Measurements from ENCODE around the gene RGS3.

RGS3 gene

DNA sequence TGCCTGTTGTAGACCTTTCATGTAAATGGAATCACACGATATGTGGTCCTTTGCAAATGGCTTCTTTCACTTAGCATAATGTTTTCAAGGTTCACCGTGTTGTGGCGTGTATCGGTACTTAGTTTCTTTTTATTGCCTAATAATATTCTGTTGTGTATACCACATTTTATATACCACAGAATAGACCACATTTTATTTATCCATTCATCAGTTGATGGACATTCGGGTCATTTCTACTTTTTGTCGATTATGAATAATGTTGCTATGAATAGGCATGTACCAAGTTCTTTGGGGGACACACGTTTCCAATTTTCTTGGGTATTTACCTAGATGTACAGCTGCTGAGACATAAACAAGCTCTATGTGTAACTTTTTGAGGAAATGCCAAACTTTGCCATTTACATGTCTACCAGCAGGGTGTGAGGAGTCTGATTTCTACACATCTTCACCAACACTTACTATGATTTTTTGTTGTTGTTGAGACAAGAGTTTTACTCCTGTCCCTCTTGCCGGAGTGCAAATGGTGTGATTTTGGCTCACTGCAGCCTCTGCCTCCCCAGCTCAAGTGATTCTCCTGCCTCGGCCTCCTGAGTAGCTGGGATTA is 144.7 kb downstream of the RGS3 start:
- Histone ChIP-seq H3K9ac (ENCODE audit: low read length) (no peak overlapping the region), H3K36me3 (ENCODE audit: insufficient read depth, low read length) (no peaks in the 10 kb centered on the region), H3K4me3 (ENCODE audit: low read depth in 1 of 2, low read length in 2 of 2) (no peak overlapping the region), H3K27me3 (ENCODE audit: control insufficient read depth in 1 of 2, insufficient read depth in 2 of 2, low read length in 2 of 2) (no peaks in the 10 kb centered on the region), H3K27ac (ENCODE audit: low read depth, low read length) (no peak overlapping the region), H3K9me3 (ENCODE audit: low read length) (no peaks in the 10 kb centered on the region), H3K4me1 (ENCODE audit: insufficient read depth, low read length) (peaks cover 14% of the 10 kb centered on the region)

DNA sequence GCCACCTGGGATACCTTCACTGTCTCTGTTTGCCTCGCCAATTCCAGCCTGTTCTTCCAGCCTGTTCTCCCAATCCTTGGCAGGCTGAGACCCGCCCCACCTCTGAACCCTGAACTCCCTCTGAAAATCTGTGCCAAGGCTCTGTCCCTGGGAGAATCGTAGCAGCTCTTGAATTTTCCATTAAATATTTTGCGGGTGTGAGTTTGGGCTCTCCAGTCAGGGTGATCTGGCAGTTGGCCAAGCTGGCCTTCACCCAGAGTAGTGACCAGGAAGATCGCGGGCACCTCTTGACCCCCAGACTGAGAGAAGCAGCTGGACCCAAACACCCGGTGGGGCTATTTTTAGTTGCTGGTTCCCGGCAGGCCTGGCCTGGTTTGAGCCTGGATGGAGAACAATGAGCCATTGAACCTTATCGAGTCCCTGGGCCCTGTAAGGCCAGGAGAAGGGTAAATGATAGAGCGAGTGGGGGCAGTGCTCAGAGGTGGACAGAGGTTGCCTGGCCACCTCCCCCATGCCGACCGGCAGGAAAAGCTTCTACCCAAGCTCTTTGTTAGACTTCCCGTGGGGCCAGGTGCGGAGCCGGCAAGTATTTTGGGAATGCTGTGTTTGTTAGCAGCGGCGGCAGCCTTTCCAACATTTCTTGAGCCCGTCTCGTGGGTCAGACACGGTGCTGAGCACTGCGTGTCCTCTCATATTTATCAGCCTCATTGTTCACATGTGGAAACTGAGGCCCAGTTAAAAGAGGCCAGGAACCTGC is 146.2 kb downstream of the RGS3 start:
- Histone ChIP-seq H3K9me3 (ENCODE audit: low read length) (no peaks in the 10 kb centered on the region), H3K4me3 (ENCODE audit: low read depth in 1 of 2, low read length in 2 of 2) (no peak overlapping the region), H3K9ac (ENCODE audit: low read length) (no peak overlapping the region), H3K36me3 (ENCODE audit: insufficient read depth, low read length) (no peaks in the 10 kb centered on the region), H3K4me1 (ENCODE audit: insufficient read depth, low read length) (peaks cover 18% of the 10 kb centered on the region), H3K27me3 (ENCODE audit: control insufficient read depth in 1 of 2, insufficient read depth in 2 of 2, low read length in 2 of 2) (no peaks in the 10 kb centered on the region), H3K27ac (ENCODE audit: low read depth, low read length) (no peak overlapping the region)

DNA sequence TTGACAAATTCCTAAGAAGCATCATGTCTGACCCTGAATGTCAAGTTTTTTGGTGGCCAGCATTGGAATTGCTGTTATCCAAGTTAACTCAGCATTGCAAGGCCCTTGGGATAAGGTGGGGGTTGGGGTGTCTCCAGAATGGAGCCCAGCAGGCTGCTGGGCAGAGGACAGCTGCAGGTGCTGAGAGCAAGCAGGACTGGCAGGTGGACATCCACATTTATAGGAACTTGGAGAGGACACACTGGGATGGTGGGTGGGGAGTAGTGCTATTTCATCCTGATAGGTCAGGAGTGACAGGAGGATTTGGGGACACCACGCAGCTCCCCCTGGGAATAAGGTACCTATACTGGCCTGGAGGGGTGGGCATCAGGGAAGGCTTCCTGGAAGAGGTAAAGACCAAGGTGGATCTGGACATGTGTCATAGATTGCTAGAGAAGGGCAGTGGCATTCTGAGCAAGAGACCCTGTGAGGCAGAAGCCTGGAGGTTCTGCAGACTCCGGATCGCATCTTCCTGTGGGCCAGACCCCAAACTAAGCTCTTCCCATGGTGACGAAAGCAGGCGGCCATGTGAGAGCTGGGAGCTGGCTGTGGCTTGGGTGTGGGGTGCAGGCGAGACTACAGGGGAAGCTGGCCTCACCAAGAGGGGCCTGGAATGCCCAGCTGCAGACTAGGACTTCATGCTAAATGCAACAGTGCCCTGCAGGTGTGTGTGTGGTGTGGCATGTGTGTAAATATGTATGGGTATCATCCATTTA is 148.1 kb downstream of the RGS3 start:
- H3K9me3 ChIP-seq (ENCODE audit: low read length): no peaks in the 10 kb centered on the region
- no peak overlapping the region for H3K9ac ChIP-seq (ENCODE audit: low read length)
- H3K27ac ChIP-seq (ENCODE audit: low read depth, low read length): no peak overlapping the region
- no peak overlapping the region for H3K4me3 ChIP-seq (ENCODE audit: low read depth in 1 of 2, low read length in 2 of 2)
- peaks cover 34% of the 10 kb centered on the region for H3K4me1 ChIP-seq (ENCODE audit: insufficient read depth, low read length)
- H3K36me3 ChIP-seq (ENCODE audit: insufficient read depth, low read length): no peaks in the 10 kb centered on the region
- no peaks in the 10 kb centered on the region for H3K27me3 ChIP-seq (ENCODE audit: control insufficient read depth in 1 of 2, insufficient read depth in 2 of 2, low read length in 2 of 2)

DNA sequence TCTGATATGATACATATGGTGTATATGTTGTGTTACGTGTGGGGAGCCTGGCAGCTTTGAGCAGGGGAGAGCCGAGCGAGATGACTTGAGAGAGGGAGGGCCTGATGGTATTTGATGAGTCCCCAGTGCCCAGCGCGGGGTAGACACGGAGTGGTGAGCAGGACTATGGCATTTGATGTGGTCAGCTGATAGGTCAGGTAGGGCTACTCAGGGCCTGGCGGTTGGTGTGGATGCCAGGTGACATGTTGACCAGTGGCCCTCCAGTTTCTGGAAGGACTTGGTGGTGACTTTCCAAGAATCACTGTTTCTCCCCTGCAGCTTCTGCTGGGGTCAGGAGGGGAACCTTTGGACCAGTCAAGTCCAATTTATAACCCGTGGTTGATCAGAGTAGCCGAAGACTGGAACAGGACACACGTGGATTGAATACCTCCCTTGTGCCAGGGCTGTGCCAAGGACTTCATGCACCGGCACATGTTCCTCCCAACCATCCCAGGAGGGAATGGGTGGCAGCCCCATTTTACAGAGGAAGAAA is 148.8 kb downstream of the RGS3 start:
- no peaks in the 10 kb centered on the region for H3K9me3 ChIP-seq (ENCODE audit: low read length)
- H3K27ac ChIP-seq (ENCODE audit: low read depth, low read length): no peak overlapping the region
- H3K36me3 ChIP-seq (ENCODE audit: insufficient read depth, low read length): no peaks in the 10 kb centered on the region
- H3K4me1 ChIP-seq (ENCODE audit: insufficient read depth, low read length): peaks cover 36% of the 10 kb centered on the region
- no peak overlapping the region for H3K9ac ChIP-seq (ENCODE audit: low read length)
- no peak overlapping the region for H3K4me3 ChIP-seq (ENCODE audit: low read depth in 1 of 2, low read length in 2 of 2)
- H3K27me3 ChIP-seq (ENCODE audit: control insufficient read depth in 1 of 2, insufficient read depth in 2 of 2, low read length in 2 of 2): no peaks in the 10 kb centered on the region

DNA sequence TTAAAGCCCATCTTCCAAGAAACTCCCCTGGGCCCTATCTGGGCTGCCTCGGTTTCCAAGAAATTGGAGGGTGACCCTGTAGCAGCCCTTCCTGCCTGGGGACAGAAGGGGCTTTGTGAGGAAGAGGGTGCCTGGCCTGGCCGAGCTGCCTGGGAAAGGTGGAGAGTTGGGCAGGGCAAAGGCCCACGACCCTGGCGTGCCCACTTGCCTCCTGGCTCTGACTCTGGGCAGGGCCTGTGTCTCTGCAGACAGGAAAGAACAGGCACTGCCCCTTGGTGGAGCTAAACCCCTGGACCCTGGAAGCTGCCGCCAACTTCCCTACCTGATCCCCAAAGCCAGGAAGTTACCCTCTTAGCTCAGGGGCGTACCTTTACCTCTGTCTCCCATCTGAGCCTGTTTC is 149.3 kb downstream of the RGS3 start:
- no peaks in the 10 kb centered on the region for H3K36me3 ChIP-seq (ENCODE audit: insufficient read depth, low read length)
- H3K27ac ChIP-seq (ENCODE audit: low read depth, low read length): no peak overlapping the region
- no peaks in the 10 kb centered on the region for H3K9me3 ChIP-seq (ENCODE audit: low read length)
- peaks cover 36% of the 10 kb centered on the region for H3K4me1 ChIP-seq (ENCODE audit: insufficient read depth, low read length)
- no peak overlapping the region for H3K4me3 ChIP-seq (ENCODE audit: low read depth in 1 of 2, low read length in 2 of 2)
- no peaks in the 10 kb centered on the region for H3K27me3 ChIP-seq (ENCODE audit: control insufficient read depth in 1 of 2, insufficient read depth in 2 of 2, low read length in 2 of 2)
- no peak overlapping the region for H3K9ac ChIP-seq (ENCODE audit: low read length)

DNA sequence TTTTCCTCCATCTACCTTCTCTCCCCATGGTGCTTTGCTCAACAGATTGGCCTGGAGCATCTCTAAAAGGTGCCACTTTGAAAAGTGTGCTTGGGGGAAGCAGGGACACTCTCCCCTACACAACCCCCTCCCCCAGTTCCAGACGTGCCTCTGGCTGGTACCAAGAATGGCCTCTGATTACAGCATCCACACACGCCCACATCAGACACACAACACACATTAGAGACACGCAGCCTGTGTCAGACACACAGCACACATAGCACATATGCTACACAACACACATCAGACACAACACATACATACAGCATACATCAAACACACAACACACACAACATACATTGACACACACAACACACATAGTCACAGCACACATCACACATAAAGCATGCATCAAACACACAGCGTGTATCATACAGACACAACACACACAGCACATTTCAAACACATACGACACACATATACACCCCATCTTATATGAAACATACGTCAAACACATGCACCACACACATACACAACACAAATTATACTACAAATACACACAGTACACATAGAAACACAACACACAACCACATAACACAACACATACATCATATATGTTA is 150.4 kb downstream of the RGS3 start:
- Histone ChIP-seq H3K9me3 (ENCODE audit: low read length) (no peaks in the 10 kb centered on the region), H3K4me3 (ENCODE audit: low read depth in 1 of 2, low read length in 2 of 2) (no peak overlapping the region), H3K36me3 (ENCODE audit: insufficient read depth, low read length) (no peaks in the 10 kb centered on the region), H3K27me3 (ENCODE audit: control insufficient read depth in 1 of 2, insufficient read depth in 2 of 2, low read length in 2 of 2) (no peaks in the 10 kb centered on the region), H3K27ac (ENCODE audit: low read depth, low read length) (no peak overlapping the region), H3K9ac (ENCODE audit: low read length) (no peak overlapping the region), H3K4me1 (ENCODE audit: insufficient read depth, low read length) (peaks cover 36% of the 10 kb centered on the region)

DNA sequence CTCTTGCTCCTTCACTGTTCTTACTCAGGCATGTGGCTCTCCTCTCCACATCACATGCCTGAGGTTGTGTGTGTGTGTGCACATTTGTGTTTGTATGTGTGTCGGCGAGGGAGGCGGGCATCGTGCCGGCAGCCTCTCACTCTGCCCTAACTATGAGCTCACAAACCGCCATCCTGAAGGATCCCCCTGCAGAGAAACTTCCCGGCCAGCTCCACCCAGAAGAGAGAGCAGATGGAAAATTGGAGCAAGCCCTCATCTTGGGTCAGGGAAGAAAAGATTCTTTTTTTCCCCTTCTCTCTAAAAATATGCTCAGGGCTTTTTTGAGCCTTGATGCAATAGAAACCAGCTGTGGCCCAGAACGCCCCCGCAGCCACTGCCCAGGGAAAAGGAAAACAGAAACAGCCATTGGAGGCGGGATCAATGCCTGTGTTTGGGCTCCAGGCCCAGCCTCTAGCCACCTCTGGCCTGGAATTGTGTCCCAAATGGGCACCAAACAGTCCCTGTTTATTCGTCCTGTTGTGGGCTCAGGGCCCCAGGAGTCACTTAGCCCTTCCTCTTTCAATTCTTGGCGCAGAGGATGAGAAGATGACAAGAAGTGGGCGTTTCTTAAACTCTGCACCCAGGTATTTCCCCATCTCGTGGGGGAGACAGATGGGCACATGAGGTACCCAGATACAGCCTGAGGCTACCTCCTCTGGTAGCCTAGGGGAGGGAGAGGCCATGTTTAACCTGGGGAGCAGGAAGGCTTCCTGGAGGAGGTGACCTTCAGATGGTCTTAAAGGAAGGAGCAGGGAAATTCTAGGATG is 151.5 kb downstream of the RGS3 start:
- no peak overlapping the region for H3K4me3 ChIP-seq (ENCODE audit: low read depth in 1 of 2, low read length in 2 of 2)
- no peaks in the 10 kb centered on the region for H3K36me3 ChIP-seq (ENCODE audit: insufficient read depth, low read length)
- no peaks in the 10 kb centered on the region for H3K9me3 ChIP-seq (ENCODE audit: low read length)
- peaks cover 29% of the 10 kb centered on the region for H3K4me1 ChIP-seq (ENCODE audit: insufficient read depth, low read length)
- H3K27ac ChIP-seq (ENCODE audit: low read depth, low read length): no peak overlapping the region
- no peak overlapping the region for H3K9ac ChIP-seq (ENCODE audit: low read length)
- H3K27me3 ChIP-seq (ENCODE audit: control insufficient read depth in 1 of 2, insufficient read depth in 2 of 2, low read length in 2 of 2): no peaks in the 10 kb centered on the region

DNA sequence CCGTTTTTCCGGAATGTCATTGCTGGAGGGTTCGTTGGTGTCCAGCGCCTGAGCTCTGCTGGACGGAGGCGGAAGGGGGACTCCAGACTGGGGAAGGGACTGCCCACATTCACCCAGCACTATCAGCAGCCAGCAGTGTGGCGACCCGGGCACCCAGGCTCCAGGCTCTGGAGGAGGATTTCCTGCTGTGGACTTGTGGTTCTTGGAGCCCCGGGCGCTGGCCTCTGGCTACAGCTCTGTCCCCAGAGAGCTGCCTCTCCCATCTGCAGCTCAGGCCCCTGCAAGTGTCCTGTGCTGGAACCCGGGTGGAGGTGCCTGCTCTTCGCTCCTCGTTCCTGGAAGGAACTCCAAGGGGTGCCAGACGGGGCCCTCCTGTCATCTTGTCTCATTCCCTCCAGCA is 152.6 kb downstream of the RGS3 start:
- Histone ChIP-seq H3K4me3 (ENCODE audit: low read depth in 1 of 2, low read length in 2 of 2) (no peak overlapping the region), H3K9ac (ENCODE audit: low read length) (no peak overlapping the region), H3K36me3 (ENCODE audit: insufficient read depth, low read length) (no peaks in the 10 kb centered on the region), H3K9me3 (ENCODE audit: low read length) (no peaks in the 10 kb centered on the region), H3K4me1 (ENCODE audit: insufficient read depth, low read length) (peaks cover 33% of the 10 kb centered on the region), H3K27me3 (ENCODE audit: control insufficient read depth in 1 of 2, insufficient read depth in 2 of 2, low read length in 2 of 2) (no peaks in the 10 kb centered on the region), H3K27ac (ENCODE audit: low read depth, low read length) (peak overlapping the region; percentile 39)

DNA sequence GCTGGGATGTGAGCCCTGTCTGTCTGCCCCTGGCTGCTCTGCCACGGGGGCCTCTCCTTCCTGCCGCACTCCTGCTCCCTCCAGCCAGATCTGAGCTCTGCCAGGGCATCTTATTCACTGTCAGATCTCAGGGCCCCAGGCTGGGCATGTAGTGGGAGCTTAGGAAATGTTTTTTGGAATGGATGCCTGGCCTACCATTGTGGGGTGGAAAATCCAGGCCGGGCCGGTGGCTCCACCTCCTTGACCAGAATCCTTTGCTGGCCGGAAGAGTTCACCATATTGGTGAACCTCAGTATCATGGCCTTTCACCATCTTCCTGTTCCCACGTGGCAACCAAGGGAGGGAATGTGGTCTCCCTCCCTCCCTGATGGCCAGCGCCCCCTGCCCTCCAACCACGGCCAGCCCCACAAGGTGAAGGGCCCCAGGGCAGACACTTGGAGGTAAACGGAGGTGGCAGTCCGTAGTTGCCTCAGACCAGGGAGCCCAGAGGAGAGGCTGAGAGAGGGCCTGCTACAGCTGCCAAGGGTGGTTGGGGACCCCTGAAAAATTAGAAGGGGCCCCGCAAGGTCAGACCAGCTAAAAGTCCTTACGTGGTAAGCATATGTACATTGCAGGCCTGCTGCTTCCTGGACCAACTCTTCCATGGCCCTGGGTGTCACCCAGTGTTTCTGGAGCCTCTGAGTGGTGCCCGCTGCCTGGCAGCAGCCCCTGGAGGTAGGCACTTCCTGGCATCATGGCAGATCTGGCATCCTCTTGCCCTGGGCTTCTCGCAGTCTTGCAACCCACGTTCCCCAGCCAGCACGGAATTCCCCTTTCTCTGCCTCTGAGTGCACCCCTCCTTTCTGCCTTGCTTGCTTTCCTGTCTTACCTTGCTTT is 153.3 kb downstream of the RGS3 start:
- H3K4me3 ChIP-seq (ENCODE audit: low read depth in 1 of 2, low read length in 2 of 2): no peak overlapping the region
- H3K36me3 ChIP-seq (ENCODE audit: insufficient read depth, low read length): no peaks in the 10 kb centered on the region
- peak overlapping the region; percentile 39 for H3K27ac ChIP-seq (ENCODE audit: low read depth, low read length)
- H3K9me3 ChIP-seq (ENCODE audit: low read length): no peaks in the 10 kb centered on the region
- peaks cover 41% of the 10 kb centered on the region for H3K4me1 ChIP-seq (ENCODE audit: insufficient read depth, low read length)
- no peak overlapping the region for H3K9ac ChIP-seq (ENCODE audit: low read length)
- no peaks in the 10 kb centered on the region for H3K27me3 ChIP-seq (ENCODE audit: control insufficient read depth in 1 of 2, insufficient read depth in 2 of 2, low read length in 2 of 2)

DNA sequence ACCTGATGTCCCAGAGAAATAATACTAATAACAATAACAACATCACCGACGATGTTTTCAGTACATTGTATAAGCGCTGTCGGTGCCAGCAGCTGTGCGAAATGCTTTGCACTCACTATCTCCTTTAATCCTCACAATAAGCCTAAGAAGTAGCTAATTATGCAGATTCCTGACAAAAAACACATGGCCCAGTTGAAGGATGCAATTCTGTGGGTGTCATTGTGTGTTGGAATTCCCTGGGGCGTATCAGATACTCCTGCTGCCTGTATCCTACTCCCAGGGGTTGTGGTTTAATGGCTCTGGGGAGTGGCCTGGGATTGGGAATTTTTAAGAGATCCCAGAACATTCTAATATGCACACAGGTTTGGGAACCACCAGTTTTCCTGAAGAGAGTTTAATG is 154.0 kb downstream of the RGS3 start:
- Histone ChIP-seq H3K4me3 (ENCODE audit: low read depth in 1 of 2, low read length in 2 of 2) (no peak overlapping the region), H3K9ac (ENCODE audit: low read length) (no peak overlapping the region), H3K27ac (ENCODE audit: low read depth, low read length) (no peak overlapping the region), H3K4me1 (ENCODE audit: insufficient read depth, low read length) (peaks cover 43% of the 10 kb centered on the region), H3K27me3 (ENCODE audit: control insufficient read depth in 1 of 2, insufficient read depth in 2 of 2, low read length in 2 of 2) (no peaks in the 10 kb centered on the region), H3K9me3 (ENCODE audit: low read length) (no peaks in the 10 kb centered on the region), H3K36me3 (ENCODE audit: insufficient read depth, low read length) (no peaks in the 10 kb centered on the region)
